ENCODE data around the gene DDX52. TPM values are rescaled to one million over a fixed set of nuclear protein-coding genes. Genes with fewer than 3 reads are reported as not detected.

DDX52 gene
- total and polyA plus RNA-seq, 9 of the 15 experiments (the other 6 are each of a cell fraction or from before 2014, with no cell fraction given), result 19.1 to 50.5 (median 34.8) TPM

DNA sequence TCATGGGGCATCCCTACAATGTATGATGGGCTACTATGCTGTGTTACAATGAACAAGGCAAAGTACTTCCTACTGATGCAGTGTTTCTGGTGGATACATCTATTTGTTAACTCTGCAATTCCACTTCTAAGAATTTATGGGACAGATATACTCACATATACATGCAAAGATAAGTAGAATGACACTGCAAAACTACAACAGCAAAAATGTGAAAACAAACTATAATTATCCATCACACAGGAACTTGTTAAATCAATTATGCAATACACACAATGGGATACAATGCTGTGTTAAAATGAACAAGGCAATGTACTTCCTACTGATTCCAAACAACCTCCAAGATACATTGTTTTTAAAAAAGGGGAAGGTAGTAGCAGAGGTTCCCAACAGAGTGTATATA, 3.2 kb downstream of the DDX52 start (continued):
- TF ChIP-seq, protein P1, sequence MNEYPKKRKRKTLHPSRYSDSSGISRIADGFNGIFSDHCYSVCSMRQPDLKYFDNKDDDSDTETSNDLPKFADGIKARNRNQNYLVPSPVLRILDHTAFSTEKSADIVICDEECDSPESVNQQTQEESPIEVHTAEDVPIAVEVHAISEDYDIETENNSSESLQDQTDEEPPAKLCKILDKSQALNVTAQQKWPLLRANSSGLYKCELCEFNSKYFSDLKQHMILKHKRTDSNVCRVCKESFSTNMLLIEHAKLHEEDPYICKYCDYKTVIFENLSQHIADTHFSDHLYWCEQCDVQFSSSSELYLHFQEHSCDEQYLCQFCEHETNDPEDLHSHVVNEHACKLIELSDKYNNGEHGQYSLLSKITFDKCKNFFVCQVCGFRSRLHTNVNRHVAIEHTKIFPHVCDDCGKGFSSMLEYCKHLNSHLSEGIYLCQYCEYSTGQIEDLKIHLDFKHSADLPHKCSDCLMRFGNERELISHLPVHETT (CRISPR knock-in tag; conservative IDR thresholded peaks at IDR 0.05 in 1 of 2, IDR thresholded peaks at IDR 0.05 in 1 of 2), result no peak
- TF ChIP-seq, protein P2, sequence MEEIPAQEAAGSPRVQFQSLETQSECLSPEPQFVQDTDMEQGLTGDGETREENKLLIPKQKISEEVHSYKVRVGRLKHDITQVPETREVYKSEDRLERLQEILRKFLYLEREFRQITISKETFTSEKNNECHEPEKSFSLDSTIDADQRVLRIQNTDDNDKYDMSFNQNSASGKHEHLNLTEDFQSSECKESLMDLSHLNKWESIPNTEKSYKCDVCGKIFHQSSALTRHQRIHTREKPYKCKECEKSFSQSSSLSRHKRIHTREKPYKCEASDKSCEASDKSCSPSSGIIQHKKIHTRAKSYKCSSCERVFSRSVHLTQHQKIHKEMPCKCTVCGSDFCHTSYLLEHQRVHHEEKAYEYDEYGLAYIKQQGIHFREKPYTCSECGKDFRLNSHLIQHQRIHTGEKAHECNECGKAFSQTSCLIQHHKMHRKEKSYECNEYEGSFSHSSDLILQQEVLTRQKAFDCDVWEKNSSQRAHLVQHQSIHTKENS (CRISPR knock-in tag; IDR thresholded peaks at IDR 0.05), result no peak
- TF ChIP-seq MAFG (tag; conservative IDR thresholded peaks at IDR 0.05) (peak; percentile 90), SREBF1 (IDR thresholded peaks at IDR 0.05; ENCODE audit: borderline replicate concordance, low read depth, low read length) (no peak), ARNT (IDR thresholded peaks at IDR 0.05) (peak in 1 of 2 experiments; percentile 47; a peak in 1 of 4 replicates), MEIS2 (IDR thresholded peaks at IDR 0.05; ENCODE audit: partially characterized antibody) (peak; percentile 67), HDAC2 (IDR thresholded peaks at IDR 0.05) (peak; percentile 44; the same call in 1 of the 2 replicates), NFE2 (IDR thresholded peaks at IDR 0.05; ENCODE audit: low read depth) (peak; percentile 88), SOX6 (IDR thresholded peaks at IDR 0.05) (peak; percentile 85; the same call in 1 of the 2 replicates), NCOA4 (IDR thresholded peaks at IDR 0.05; ENCODE audit: partially characterized antibody) (no peak), FOXJ3 (CRISPR knock-in tag; IDR thresholded peaks at IDR 0.05) (no peak), JUND (IDR thresholded peaks at IDR 0.05; ENCODE audit: borderline replicate concordance, low read depth, low read length) (0 out of 2 replicates have a peak, but pooled peaks have one; percentile 7), JUND (tag; IDR thresholded peaks at IDR 0.05; ENCODE audit: borderline replicate concordance, low read depth, low read length) (no peak), RCOR1 (IDR thresholded peaks at IDR 0.05; ENCODE audit: borderline replicate concordance in 1 of 2, low read depth in 2 of 2, low read length in 2 of 2) (peak in 1 of 2 experiments; percentile 18; a peak in 1 of 4 replicates), THRAP3 (IDR thresholded peaks at IDR 0.05; ENCODE audit: borderline replicate concordance) (no peak), HDAC3 (IDR thresholded peaks at IDR 0.05; ENCODE audit: borderline replicate concordance, partially characterized antibody) (peak; percentile 29), HIVEP1 (CRISPR knock-in tag; IDR thresholded peaks at IDR 0.05) (no peak)
- TF ChIP-seq, protein P3, sequence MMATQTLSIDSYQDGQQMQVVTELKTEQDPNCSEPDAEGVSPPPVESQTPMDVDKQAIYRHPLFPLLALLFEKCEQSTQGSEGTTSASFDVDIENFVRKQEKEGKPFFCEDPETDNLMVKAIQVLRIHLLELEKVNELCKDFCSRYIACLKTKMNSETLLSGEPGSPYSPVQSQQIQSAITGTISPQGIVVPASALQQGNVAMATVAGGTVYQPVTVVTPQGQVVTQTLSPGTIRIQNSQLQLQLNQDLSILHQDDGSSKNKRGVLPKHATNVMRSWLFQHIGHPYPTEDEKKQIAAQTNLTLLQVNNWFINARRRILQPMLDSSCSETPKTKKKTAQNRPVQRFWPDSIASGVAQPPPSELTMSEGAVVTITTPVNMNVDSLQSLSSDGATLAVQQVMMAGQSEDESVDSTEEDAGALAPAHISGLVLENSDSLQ (IDR thresholded peaks at IDR 0.05), result peak; percentile 32; the same call in 1 of the 2 replicates
- TF ChIP-seq, protein P4, sequence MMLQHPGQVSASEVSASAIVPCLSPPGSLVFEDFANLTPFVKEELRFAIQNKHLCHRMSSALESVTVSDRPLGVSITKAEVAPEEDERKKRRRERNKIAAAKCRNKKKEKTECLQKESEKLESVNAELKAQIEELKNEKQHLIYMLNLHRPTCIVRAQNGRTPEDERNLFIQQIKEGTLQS (IDR thresholded peaks at IDR 0.05), result peak; percentile 63; the same call in 1 of the 2 replicates
- TF ChIP-seq, protein P4 (CRISPR knock-in tag; conservative IDR thresholded peaks at IDR 0.05), result no peak
- TF ChIP-seq, protein P5, sequence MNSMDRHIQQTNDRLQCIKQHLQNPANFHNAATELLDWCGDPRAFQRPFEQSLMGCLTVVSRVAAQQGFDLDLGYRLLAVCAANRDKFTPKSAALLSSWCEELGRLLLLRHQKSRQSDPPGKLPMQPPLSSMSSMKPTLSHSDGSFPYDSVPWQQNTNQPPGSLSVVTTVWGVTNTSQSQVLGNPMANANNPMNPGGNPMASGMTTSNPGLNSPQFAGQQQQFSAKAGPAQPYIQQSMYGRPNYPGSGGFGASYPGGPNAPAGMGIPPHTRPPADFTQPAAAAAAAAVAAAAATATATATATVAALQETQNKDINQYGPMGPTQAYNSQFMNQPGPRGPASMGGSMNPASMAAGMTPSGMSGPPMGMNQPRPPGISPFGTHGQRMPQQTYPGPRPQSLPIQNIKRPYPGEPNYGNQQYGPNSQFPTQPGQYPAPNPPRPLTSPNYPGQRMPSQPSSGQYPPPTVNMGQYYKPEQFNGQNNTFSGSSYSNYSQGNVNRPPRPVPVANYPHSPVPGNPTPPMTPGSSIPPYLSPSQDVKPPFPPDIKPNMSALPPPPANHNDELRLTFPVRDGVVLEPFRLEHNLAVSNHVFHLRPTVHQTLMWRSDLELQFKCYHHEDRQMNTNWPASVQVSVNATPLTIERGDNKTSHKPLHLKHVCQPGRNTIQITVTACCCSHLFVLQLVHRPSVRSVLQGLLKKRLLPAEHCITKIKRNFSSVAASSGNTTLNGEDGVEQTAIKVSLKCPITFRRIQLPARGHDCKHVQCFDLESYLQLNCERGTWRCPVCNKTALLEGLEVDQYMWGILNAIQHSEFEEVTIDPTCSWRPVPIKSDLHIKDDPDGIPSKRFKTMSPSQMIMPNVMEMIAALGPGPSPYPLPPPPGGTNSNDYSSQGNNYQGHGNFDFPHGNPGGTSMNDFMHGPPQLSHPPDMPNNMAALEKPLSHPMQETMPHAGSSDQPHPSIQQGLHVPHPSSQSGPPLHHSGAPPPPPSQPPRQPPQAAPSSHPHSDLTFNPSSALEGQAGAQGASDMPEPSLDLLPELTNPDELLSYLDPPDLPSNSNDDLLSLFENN (IDR thresholded peaks at IDR 0.05; ENCODE audit: low read depth in 2 of 2, low read length in 2 of 2), result no peak

Data from K562 (cell line).